Endothelial cell of umbilical vein (primary cell): ENCODE results near the gene PACRGL. TPM values are rescaled to one million over a fixed set of nuclear protein-coding genes. Genes with fewer than 3 reads are reported as not detected.
"Not testable (repeated sequence)": the region's sequence is repeated elsewhere in the genome, so short reads cannot be mapped to it uniquely, and the experiment has no call there.

Source experiments
- BruUV-seq: library from RNA; stranded (reverse); fragments of 400-500 nt; replicated peaks from 2 replicates; lab custom pipeline; 2021; lab: Mats Ljungman, UMichigan
- CTCF ChIA-PET: fragments of 300-600, 350-600 bp; sonication (Branson Sonifier 250); formaldehyde crosslinking; loops from one replicate; lab custom pipeline; 2021; ENCODE audit warnings: antibody characterized with exemption, inconsistent platforms; lab: Charles Lee
- POLR2A ChIA-PET: fragments of 300-600, 350-600 bp; sonication (Branson Sonifier 250); formaldehyde crosslinking; loops from one replicate; lab custom pipeline; 2021; ENCODE audit warnings: antibody characterized with exemption, inconsistent platforms; lab: Charles Lee
- DNase-seq: peaks from one replicate; pipeline ENCODE4 v3.0.0-alpha.2; 2011; ENCODE audit warnings: low read depth, low spot score
- FAIRE-seq: peaks from 2 replicates; lab custom pipeline; 2011; peaks lifted over from hg19 to GRCh38; lab: Jason Lieb, UNC
- H2AFZ ChIP-seq: 2 replicates; pipeline ENCODE4 v1.6.0; 2012; ENCODE audit warnings: low read depth, low read length, control low read depth, inconsistent platforms
- H3K27ac ChIP-seq: 2 replicates; pipeline ENCODE4 v1.5.1; 2011; ENCODE audit warnings: low read depth, mild to moderate bottlenecking, control low read depth, low read length, moderate library complexity; ENCODE audit not compliant: insufficient read depth
- H3K27me3 ChIP-seq, 2 experiments: 2 replicates each; pipeline versions ENCODE4 v1.6.0 to v1.6.1; 2011; ENCODE audit warnings: low read length in 2 of 2, mixed read lengths in 1 of 2; ENCODE audit not compliant: control insufficient read depth in 2 of 2, insufficient read depth in 2 of 2
- H3K36me3 ChIP-seq, 2 experiments: 2 replicates in 1 of 2; 3 replicates in 1 of 2; pipeline ENCODE4 v1.5.1; 2011; ENCODE audit warnings: low read length in 2 of 2, mild to moderate bottlenecking in 1 of 2, moderate library complexity in 1 of 2; ENCODE audit not compliant: control insufficient read depth in 2 of 2, insufficient read depth in 2 of 2; ENCODE audit errors: extremely low read depth in 1 of 2
- H3K4me1 ChIP-seq: 3 replicates; pipeline ENCODE4 v1.5.1; 2011; ENCODE audit warnings: mild to moderate bottlenecking, low read length; ENCODE audit not compliant: control insufficient read depth, insufficient read depth; ENCODE audit errors: extremely low read depth
- H3K4me2 ChIP-seq: 2 replicates; pipeline ENCODE4 v1.6.1; 2011; ENCODE audit warnings: low read length, control low read depth, mixed read lengths; ENCODE audit not compliant: insufficient read depth
- H3K4me3 ChIP-seq, 3 experiments: fragments of 200-600 bp in 1 of 3; sonication (generic), shearing (Covaris generic) in 1 of 3; replicated peaks in 1 of 3; 2 replicates each; pipeline ENCODE4 v1.5.1; 2011 to 2016; ENCODE audit warnings: control low read depth in 3 of 3, low read length in 3 of 3, mild to moderate bottlenecking in 2 of 3, inconsistent platforms in 1 of 3, low read depth in 1 of 3, moderate library complexity in 1 of 3; ENCODE audit not compliant: insufficient read depth in 1 of 3
- H3K79me2 ChIP-seq: 2 replicates; pipeline ENCODE4 v1.6.0; 2012; ENCODE audit warnings: low read length, inconsistent platforms; ENCODE audit not compliant: control insufficient read depth, insufficient read depth
- H3K9ac ChIP-seq: replicated peaks from 2 replicates; pipeline ENCODE3; 2011; ENCODE audit warnings: low read length, control low read depth; ENCODE audit not compliant: insufficient read depth; ENCODE audit errors: extremely low read depth
- H3K9me1 ChIP-seq: replicated peaks from 3 replicates; pipeline ENCODE4 v1.6.0; 2011; ENCODE audit warnings: mild to moderate bottlenecking, low read length; ENCODE audit not compliant: control insufficient read depth, insufficient read depth; ENCODE audit errors: extremely low read depth
- H3K9me3 ChIP-seq: replicated peaks from 2 replicates; pipeline ENCODE4 v1.5.1; 2012; ENCODE audit warnings: low read length, inconsistent platforms; ENCODE audit not compliant: control insufficient read depth, insufficient read depth
- H4K20me1 ChIP-seq: replicated peaks from 2 replicates; pipeline ENCODE3; 2011; ENCODE audit warnings: mild to moderate bottlenecking, low read length; ENCODE audit not compliant: control insufficient read depth, insufficient read depth; ENCODE audit errors: extremely low read depth
- CTCF ChIP-seq, 2 donors: IDR thresholded peaks; 1 replicate in 1 of 2; 2 replicates in 1 of 2; pipeline ENCODE4 v1.5.1; 2011; ENCODE audit warnings: low read length in 2 of 2, mild to moderate bottlenecking in 2 of 2, moderate library complexity in 2 of 2, control low read depth in 1 of 2, inconsistent platforms in 1 of 2, low read depth in 1 of 2; ENCODE audit not compliant: insufficient read depth in 1 of 2; ENCODE audit errors: extremely low read depth in 1 of 2
- EZH2 ChIP-seq: IDR thresholded peaks from 2 replicates; pipeline ENCODE4 v1.6.1; 2012; ENCODE audit warnings: borderline replicate concordance, low read depth, mild to moderate bottlenecking, moderate library complexity, low read length, inconsistent platforms; ENCODE audit not compliant: severe bottlenecking
- FOS ChIP-seq: IDR thresholded peaks from 2 replicates; pipeline ENCODE4 v1.6.1; 2011; ENCODE audit warnings: mild to moderate bottlenecking, low read length, moderate library complexity, borderline replicate concordance; ENCODE audit not compliant: insufficient read depth
- GATA2 ChIP-seq: IDR thresholded peaks from 2 replicates; pipeline ENCODE4 v1.7.0; 2011; ENCODE audit warnings: low read depth, mild to moderate bottlenecking, moderate library complexity, mixed read lengths, low read length; ENCODE audit not compliant: insufficient read length, insufficient read depth
- JUN ChIP-seq: IDR thresholded peaks from 2 replicates; pipeline ENCODE4 v1.6.1; 2011; ENCODE audit warnings: borderline replicate concordance, low read depth; ENCODE audit not compliant: insufficient read length, insufficient read depth
- MAX ChIP-seq: IDR thresholded peaks from 2 replicates; pipeline ENCODE4 v1.6.1; 2011; ENCODE audit not compliant: insufficient read depth, insufficient read length
- MYC ChIP-seq: IDR thresholded peaks from one replicate; pipeline ENCODE4 v1.6.1; 2011; ENCODE audit warnings: mild to moderate bottlenecking, low read depth, low read length
- POLR2A ChIP-seq: IDR thresholded peaks from 2 replicates; pipeline ENCODE4 v1.6.1; 2012; ENCODE audit warnings: low read depth, mild to moderate bottlenecking, control low read depth, low read length
- POLR2AphosphoS5 ChIP-seq: IDR thresholded peaks from 2 replicates; pipeline ENCODE4 v1.6.1; 2012; ENCODE audit warnings: low read depth, mild to moderate bottlenecking, control low read depth, low read length, moderate library complexity; ENCODE audit not compliant: insufficient read depth
- dilution Hi-C: fragments of 300-500 bp; cut with MboI; formaldehyde crosslinking; loops from one replicate; pipeline ENCODE4 v1.15.0; 2019; ENCODE audit warnings: low sequenced_read_pairs; ENCODE audit not compliant: extremely low pct_ligation_motif_present
- intact Hi-C: fragments of 100-400 bp; cut with micrococcal nuclease; formaldehyde crosslinking; loops from one replicate; pipeline ENCODE4 v1.10.0; 2022
- polyA plus RNA-seq, 4 experiments: library from polyadenylated mRNA; depleted of rRNA in 3 of 4; stranded (reverse) in 3 of 4; unstranded in 1 of 4; fragments of >200 nt; gene quantifications; 2 replicates each; pipeline versions ENCODE4 v1.2.1 to v1.2.3, GENCODE V29; 2011 to 2012; ENCODE audit warnings: missing spikeins in 1 of 4
- total RNA-seq: library from RNA; stranded (reverse); gene quantifications from 2 replicates; pipeline ENCODE4 v1.2.3, GENCODE V29; 2021

Gene PACRGL
- total and polyA plus RNA-seq, 2 donors (not counting 3 experiments of a cell fraction or from before 2014, with no cell fraction given), result 9.2 to 19.2 TPM

GRCh38 chr4:20735931-20736330, 35.7 kb downstream of the PACRGL start:
- Histone ChIP-seq H3K9me3 (no peaks in the 10 kb centered on the region), H3K27ac (no peak overlapping the region), H3K9ac (no peak overlapping the region), H3K4me1 (no peaks in the 10 kb centered on the region), H2AFZ (no peak overlapping the region), H3K4me2 (no peak overlapping the region), H3K4me3 (no peak overlapping the region), H3K27me3 (no peaks in the 10 kb centered on the region), H3K79me2 (no peaks in the 10 kb centered on the region), H3K9me1 (no peaks in the 10 kb centered on the region), H3K36me3 (peaks cover 3% of the 10 kb centered on the region in 2 experiments), H4K20me1 (no peaks in the 10 kb centered on the region)
- TF ChIP-seq JUN (no peak), MAX (no peak), GATA2 (no peak), EZH2 (no peak), MYC (no peak), FOS (no peak), POLR2AphosphoS5 (no peak), POLR2A (no peak), CTCF (IDR thresholded peaks at IDR 0.05; ENCODE audit: extremely low read depth in 1 of 2, insufficient read depth in 1 of 2, low read depth in 1 of 2, low read length in 2 of 2) (no peak)
- intact Hi-C loops, result no loop called here
- DNase-seq, result no peak
- no TSS peak for BruUV-seq
- ChIA-PET CTCF (no interaction called here), POLR2A (no interaction called here)
- dilution Hi-C loops, result no loop called here
- FAIRE-seq, result no peak

- intact Hi-C loops, CTCF ChIA-PET, H3K27ac ChIP-seq, dilution Hi-C loops, H2AFZ ChIP-seq, POLR2A ChIA-PET, DNase-seq, H3K4me1 ChIP-seq, H3K4me3 ChIP-seq, H3K9me1 ChIP-seq, H3K27me3 ChIP-seq, H3K36me3 ChIP-seq, H3K4me2 ChIP-seq, H3K9me3 ChIP-seq, FAIRE-seq, BruUV-seq, H4K20me1 ChIP-seq, H3K9ac ChIP-seq, H3K79me2 ChIP-seq: not testable (repeated sequence)
Observed at GRCh38 chr4:20746000-20746399, 45.7 kb downstream of the PACRGL start.
